Measurements from ENCODE around the gene WDR33.
"Not testable (repeated sequence)": the region's sequence is repeated elsewhere in the genome, so short reads cannot be mapped to it uniquely, and the experiment has no call there.

Gene WDR33

GRCh38 chr2:127770973-127771735, 39.8 kb downstream of the WDR33 start:
- no peaks in the 10 kb centered on the region for H3K27me3 ChIP-seq
- H3K36me3 ChIP-seq = no peaks in the 10 kb centered on the region; the same call in none of the 2 replicates
- no peaks in the 10 kb centered on the region for H3K9me3 ChIP-seq
- H3K4me3 ChIP-seq (ENCODE audit: low read depth, low read length) = no peak overlapping the region
- no peak for DNase-seq
- H3K4me1 ChIP-seq = no peaks in the 10 kb centered on the region
- TF ChIP-seq, protein P1, sequence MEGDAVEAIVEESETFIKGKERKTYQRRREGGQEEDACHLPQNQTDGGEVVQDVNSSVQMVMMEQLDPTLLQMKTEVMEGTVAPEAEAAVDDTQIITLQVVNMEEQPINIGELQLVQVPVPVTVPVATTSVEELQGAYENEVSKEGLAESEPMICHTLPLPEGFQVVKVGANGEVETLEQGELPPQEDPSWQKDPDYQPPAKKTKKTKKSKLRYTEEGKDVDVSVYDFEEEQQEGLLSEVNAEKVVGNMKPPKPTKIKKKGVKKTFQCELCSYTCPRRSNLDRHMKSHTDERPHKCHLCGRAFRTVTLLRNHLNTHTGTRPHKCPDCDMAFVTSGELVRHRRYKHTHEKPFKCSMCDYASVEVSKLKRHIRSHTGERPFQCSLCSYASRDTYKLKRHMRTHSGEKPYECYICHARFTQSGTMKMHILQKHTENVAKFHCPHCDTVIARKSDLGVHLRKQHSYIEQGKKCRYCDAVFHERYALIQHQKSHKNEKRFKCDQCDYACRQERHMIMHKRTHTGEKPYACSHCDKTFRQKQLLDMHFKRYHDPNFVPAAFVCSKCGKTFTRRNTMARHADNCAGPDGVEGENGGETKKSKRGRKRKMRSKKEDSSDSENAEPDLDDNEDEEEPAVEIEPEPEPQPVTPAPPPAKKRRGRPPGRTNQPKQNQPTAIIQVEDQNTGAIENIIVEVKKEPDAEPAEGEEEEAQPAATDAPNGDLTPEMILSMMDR (IDR thresholded peaks at IDR 0.05; ENCODE audit: low read depth, low read length) = no peak

DNA sequence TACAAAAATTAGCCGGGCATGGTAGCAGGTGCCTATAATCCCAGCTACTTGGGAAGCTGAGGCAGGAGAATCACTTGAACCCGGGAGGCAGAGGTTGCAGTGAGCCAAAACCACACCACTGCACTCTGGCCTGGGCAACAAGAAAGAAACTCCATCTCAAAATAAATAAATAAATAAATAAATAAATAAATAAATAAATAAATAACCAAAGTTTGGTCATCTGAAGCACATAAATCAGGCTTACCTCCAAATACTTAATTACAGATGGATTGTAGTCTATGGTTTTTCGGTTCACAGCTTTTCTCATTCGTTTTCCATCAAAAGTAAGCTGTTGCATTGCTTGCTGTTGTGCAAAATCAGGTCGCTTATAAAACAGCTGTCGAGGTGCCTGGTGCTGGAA, 40.4 kb downstream of the WDR33 start:
- H3K4me1 ChIP-seq; H3K36me3 ChIP-seq; DNase-seq; H3K4me3 ChIP-seq (ENCODE audit: low read depth, low read length); H3K9me3 ChIP-seq; H3K27me3 ChIP-seq: not testable (repeated sequence)

DNA sequence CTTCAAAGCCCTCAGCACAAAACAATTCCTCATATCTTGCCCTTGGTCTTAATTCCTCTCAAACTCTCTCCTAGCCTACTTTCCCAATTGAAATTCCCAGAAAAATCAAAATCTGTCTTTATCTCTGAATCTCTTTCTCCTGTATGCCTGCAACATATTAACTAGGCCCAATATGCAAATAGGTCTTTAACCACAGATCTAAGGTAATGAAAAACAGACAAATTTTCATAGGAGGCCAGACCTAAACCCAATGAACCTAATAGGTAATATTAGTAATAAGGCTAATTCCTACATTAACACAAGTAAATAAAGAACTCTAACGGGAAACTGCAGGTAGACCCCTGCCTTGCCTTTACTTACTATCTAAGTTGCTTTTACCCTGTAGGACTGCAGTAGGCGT, 41.4 kb downstream of the WDR33 start:
- Histone ChIP-seq H3K4me1 (no peaks in the 10 kb centered on the region), H3K4me3 (ENCODE audit: low read depth, low read length) (no peak overlapping the region), H3K27me3 (no peaks in the 10 kb centered on the region), H3K9me3 (no peaks in the 10 kb centered on the region), H3K36me3 (no peaks in the 10 kb centered on the region; the same call in none of the 2 replicates)
- DNase-seq = no peak
- TF ChIP-seq, protein P1 (IDR thresholded peaks at IDR 0.05; ENCODE audit: low read depth, low read length) = no peak

DNA sequence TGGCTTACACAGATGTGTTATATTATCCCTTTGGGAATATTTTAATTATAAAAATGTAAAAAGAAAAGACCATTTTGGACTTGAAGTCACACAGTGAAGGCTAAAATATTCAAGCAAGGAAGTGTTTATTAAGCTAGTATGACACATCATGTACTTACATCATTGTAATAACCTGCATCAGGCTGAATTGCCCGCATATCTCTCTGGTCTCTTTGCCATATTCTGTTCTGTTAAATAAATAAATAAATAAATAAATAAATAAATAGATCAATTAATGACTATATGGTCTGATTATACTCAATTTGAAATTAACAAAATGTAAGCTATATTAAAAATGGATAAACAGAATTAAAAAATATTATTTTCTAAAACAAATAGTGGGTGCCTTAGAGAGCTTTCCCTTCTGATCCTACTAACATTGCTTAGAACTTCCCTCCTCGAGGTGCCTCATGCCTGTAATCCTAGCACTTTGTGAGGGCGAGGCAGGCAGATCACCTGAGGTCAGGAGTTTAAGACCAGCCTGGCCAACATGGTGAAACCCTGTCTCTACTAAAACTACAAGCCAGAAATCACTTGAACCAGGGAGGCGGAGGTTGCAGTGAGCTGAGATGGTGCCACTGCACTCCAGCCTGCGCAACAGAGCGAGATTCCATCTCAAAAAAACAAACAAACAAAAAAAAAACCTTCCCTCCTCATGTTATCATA, 42.0 kb downstream of the WDR33 start:
- TF ChIP-seq, protein P1 (IDR thresholded peaks at IDR 0.05; ENCODE audit: low read depth, low read length) = no peak
- no peaks in the 10 kb centered on the region for H3K27me3 ChIP-seq
- peaks cover 3% of the 10 kb centered on the region for H3K36me3 ChIP-seq
- H3K9me3 ChIP-seq = no peaks in the 10 kb centered on the region
- H3K4me3 ChIP-seq (ENCODE audit: low read depth, low read length) = no peak overlapping the region
- no peaks in the 10 kb centered on the region for H3K4me1 ChIP-seq
- no peak for DNase-seq

DNA sequence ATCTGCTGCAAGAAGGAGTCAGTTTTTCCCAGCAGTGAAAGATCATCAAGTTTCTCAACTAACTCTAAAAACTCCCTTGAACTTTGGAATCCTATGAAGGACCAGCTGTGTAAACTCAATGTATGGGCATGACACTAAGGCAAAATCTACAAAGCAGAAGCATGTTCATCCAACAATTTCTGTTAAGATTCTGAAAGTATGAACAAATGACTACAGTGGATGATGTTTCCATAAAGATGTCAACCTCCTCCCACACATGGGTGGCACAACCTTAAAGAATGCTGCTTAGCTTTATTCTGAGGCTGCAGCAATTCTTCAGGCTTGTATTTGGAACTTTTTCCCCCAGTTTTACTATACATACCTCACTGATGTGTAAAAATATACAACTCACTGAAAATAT, 47.2 kb downstream of the WDR33 start:
- Histone ChIP-seq H3K36me3 (peaks cover 26% of the 10 kb centered on the region), H3K27me3 (no peaks in the 10 kb centered on the region), H3K4me3 (ENCODE audit: low read depth, low read length) (no peak overlapping the region), H3K4me1 (no peaks in the 10 kb centered on the region), H3K9me3 (no peaks in the 10 kb centered on the region)
- DNase-seq = no peak
- TF ChIP-seq, protein P1 (IDR thresholded peaks at IDR 0.05; ENCODE audit: low read depth, low read length) = no peak

DNA sequence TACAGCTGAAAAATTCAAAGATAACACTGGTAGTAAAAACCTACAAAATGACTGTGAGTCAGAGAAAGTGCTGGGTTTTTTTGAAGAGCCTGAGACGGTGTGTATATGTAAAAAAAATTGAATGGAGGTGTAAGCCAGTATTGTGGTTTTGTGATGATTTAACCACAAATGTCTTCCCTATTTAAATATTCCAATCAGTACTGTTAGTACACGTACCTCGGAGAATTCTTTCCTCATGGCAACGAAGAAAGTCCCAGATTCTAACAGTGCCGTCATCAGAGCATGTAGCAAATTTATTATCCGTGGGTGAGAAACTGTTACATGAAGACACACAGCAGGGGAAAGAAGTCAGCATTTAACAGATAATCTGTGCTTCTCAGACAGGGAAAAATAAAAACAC, 48.1 kb downstream of the WDR33 start:
- no peak for DNase-seq
- H3K4me3 ChIP-seq (ENCODE audit: low read depth, low read length) = no peak overlapping the region
- TF ChIP-seq, protein P1 (IDR thresholded peaks at IDR 0.05; ENCODE audit: low read depth, low read length) = no peak
- no peaks in the 10 kb centered on the region for H3K4me1 ChIP-seq
- no peaks in the 10 kb centered on the region for H3K27me3 ChIP-seq
- peaks cover 26% of the 10 kb centered on the region for H3K36me3 ChIP-seq
- no peaks in the 10 kb centered on the region for H3K9me3 ChIP-seq
